ENCODE data around the gene MPPED2. TPM values are rescaled to one million over a fixed set of nuclear protein-coding genes. Genes with fewer than 3 reads are reported as not detected.
A peak's percentile ranks its signal among the peaks of the same experiment; 100 is the strongest.

MPPED2 gene
- total RNA-seq, 1 experiment from 2014 or later: 9.8 TPM

DNA sequence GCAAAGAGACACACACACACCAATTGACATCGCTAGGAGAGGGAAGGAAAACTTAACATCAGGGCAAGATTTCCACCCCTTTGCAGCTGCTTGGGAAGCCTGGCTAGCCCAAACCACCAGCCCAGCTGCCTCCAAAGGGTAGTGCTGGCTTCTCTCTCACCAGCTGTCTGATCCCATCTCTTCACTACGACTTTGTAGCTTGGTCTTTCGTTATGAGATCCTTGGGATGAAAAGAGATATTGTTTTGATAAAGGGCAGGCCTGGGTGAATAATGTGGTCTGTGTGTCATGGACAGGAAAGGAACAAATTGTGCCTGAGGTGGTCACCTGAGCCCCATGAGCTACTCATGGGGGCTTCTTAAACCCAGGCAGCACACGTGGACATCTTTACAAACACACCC, 161.3 kb downstream of the MPPED2 start:
- Histone ChIP-seq H3K27ac (peak overlapping the region; percentile 73), H3K36me3 (no peaks in the 10 kb centered on the region), H3K4me1 (peaks cover 42% of the 10 kb centered on the region), H3K27me3 (no peaks in the 10 kb centered on the region), H3K9me3 (replicated peaks) (no peaks in the 10 kb centered on the region), H3K4me3 (no peak overlapping the region)
- DNase-seq: peak; percentile 89 to 97

DNA sequence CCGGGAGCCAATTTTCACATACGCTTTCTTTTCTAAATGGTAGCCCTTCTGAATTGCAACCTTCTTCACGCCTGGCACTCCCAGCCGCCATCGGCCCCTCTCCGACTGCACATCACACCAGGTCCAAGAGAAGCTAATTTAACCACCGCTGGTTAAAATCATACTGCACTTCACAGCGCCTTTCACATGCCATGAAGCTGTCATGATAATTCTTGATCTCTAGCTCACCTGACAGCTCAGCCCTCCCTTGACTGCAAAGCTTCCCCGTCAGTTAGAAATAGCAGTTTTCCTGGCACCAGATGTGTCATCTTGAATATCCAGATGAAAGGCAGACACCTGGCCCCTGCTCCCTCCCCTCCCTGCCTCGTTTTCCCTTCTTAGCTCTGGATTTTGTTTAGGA, 161.8 kb downstream of the MPPED2 start:
- peak in 1 of 2 experiments; percentile 17 for DNase-seq
- Histone ChIP-seq H3K4me3 (no peak overlapping the region), H3K36me3 (no peaks in the 10 kb centered on the region), H3K27me3 (no peaks in the 10 kb centered on the region), H3K4me1 (peaks cover 42% of the 10 kb centered on the region), H3K9me3 (replicated peaks) (no peaks in the 10 kb centered on the region), H3K27ac (peak overlapping the region; percentile 73)

DNA sequence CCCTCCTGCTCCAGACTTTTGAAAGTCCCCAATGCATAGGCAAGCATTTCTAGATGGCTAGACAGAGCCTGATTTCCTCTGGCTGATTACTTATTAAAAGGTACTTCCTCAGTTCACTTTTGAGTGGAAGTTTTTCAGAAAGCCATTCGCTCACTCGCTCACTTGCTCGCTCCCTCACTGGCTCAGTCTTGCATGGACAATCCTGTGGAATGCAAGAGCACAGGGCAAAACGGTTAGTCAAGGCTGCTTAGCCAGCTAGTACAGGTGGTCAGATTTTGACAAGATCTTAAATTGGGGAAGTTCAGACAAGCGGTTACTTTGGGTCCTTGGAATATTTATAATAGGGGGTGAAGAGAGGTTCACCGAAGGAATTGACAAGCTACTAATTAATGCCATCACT, 162.3 kb downstream of the MPPED2 start:
- H3K36me3 ChIP-seq: no peaks in the 10 kb centered on the region
- DNase-seq: peak; percentile 27 to 54
- H3K27me3 ChIP-seq: no peaks in the 10 kb centered on the region
- peaks cover 42% of the 10 kb centered on the region for H3K4me1 ChIP-seq
- peak overlapping the region; percentile 73 for H3K27ac ChIP-seq
- H3K9me3 ChIP-seq (replicated peaks): no peaks in the 10 kb centered on the region
- no peak overlapping the region for H3K4me3 ChIP-seq

DNA sequence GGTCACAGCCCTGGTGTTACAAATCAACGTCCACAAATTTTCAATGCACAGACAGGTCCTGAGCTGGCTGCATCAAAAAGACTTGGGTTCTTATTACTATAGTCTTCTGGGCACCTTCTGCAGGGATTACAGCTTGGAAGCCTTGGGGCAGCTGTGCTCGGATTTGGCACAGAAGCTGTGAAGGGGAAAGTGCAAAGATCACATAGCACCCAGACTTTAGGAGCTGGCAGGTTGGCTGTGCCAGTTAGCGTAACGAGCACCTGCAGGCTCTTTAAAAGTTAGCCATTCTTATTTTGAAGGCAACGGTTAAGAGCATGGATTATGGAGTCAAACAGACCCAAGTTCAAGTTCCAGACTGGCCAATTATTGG, 162.9 kb downstream of the MPPED2 start:
- Histone ChIP-seq H3K27me3 (no peaks in the 10 kb centered on the region), H3K36me3 (no peaks in the 10 kb centered on the region), H3K4me3 (no peak overlapping the region), H3K4me1 (peaks cover 42% of the 10 kb centered on the region), H3K27ac (peak overlapping the region; percentile 73), H3K9me3 (replicated peaks) (no peaks in the 10 kb centered on the region)
- peak; percentile 17 to 65 for DNase-seq

DNA sequence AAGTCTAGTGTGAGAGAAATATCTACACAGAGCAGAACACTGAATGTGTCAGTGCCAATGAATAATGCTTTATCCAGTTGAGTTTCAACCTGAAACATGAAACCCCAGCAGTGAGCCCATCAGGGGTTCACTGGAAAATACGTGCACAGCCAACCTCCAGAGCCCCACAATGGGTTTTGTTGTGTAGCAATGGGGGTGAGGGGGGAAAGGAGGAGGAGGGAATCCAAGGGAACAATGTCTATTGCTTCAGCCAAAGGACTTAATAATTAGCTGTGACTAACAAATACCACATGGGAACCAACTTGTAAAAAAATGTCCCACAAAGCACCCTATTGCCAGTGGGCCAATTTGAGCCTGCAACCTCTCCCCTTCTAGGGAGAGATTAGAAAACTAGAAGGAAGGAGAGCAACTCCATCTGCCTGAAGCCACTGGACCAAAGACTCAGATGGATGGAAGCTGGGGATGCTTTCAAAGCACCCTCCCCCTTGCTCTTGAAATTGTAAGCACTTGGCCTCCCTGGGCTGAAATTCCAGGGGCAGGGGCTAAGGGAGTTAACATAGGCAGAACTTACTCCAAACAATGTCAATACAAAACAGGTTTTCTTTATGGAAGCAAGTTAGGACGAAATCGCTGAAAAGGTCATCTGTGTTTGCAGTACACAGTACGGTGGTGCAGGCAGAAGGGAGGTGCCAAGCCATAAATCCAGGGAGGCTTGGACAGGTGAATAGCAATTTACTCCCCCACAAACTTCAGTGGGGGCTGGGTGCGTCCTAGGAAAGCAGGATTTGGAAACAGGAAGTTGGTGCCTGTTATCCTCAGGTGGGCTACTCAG, 163.5 kb downstream of the MPPED2 start:
- Histone ChIP-seq H3K27ac (peak overlapping the region; percentile 73), H3K4me3 (no peak overlapping the region)

DNA sequence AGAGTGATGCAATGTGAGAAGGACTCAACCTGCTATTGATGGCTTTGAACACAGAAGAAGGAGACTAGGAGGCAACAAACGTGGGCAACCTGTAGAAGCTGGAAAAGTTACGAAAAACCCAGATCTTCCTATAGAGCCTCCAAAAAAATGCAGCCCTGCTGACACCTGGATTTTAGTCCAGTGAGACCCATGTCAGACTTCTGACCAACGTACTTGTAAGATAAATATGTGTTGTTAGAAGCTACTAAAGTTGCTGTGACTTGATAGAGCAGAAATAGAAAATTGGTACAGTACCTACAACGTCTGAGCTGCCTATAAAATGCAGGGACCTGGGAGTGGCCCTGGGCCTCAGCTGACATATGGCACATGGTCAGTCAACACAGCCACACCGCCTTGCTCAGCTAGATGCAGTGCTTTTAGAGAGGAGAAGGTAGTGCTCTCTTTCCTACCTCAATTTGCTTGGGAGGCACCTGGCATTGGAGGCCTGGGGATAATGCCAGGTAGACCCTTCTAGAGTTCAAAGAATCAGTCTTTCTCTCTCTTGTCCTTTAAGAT, 165.8 kb downstream of the MPPED2 start:
- Histone ChIP-seq H3K27ac (no peak overlapping the region), H3K4me3 (no peak overlapping the region), H3K9me3 (replicated peaks) (no peaks in the 10 kb centered on the region), H3K4me1 (peaks cover 37% of the 10 kb centered on the region), H3K36me3 (no peaks in the 10 kb centered on the region), H3K27me3 (no peaks in the 10 kb centered on the region)
- DNase-seq: no peak

More for the DNA sequence above, 163.5 kb downstream of the MPPED2 start:
- Histone ChIP-seq H3K36me3 (no peaks in the 10 kb centered on the region), H3K4me1 (peaks cover 42% of the 10 kb centered on the region), H3K27me3 (no peaks in the 10 kb centered on the region), H3K9me3 (replicated peaks) (no peaks in the 10 kb centered on the region)
- peak; percentile 76 to 92 for DNase-seq

DNA sequence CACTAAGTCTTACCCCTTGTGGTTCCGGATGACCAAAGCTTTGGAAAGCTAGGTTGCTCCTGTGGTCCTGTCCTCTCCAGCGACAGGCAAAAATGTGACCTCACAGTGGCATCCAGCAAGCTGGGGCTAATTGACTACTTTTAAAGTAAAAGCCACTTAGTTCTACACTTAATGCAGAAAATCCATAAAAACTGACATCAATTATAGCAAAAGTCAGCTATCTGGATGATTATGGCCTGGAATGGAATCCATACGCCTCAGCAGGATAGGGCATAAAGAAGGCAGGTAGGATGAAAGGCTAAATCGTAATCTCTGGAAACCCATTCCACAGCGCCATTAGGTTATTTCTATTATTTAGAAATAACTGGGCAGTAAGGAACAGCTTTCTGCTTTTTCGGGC, 171.3 kb downstream of the MPPED2 start:
- H3K9me3 ChIP-seq (replicated peaks): no peaks in the 10 kb centered on the region; the same call in 1 of the 2 replicates
- H3K27me3 ChIP-seq: no peaks in the 10 kb centered on the region
- no peak overlapping the region for H3K4me3 ChIP-seq
- no peaks in the 10 kb centered on the region for H3K36me3 ChIP-seq
- peaks cover 15% of the 10 kb centered on the region for H3K4me1 ChIP-seq
- H3K27ac ChIP-seq: no peak overlapping the region
- no peak for DNase-seq

DNA sequence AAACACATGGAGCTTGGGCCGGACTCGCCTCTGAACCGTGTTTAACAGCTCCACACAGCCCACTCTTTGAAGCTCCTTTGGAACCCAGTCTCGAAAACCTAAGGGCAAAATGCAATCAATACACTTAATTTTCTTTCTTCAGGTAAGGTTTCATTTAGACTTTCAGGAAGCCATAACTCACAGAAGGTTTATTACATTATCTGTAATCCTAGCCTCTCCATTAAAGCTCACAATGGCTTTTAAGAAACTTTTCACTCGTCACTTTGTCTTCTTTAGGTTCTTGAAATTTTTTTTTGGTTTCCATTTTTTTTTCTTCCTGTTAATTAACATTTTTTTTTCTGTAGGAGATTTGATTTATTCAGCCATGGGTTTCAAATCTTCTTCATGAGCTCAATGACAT, 171.9 kb downstream of the MPPED2 start:
- H3K9me3 ChIP-seq (replicated peaks): no peaks in the 10 kb centered on the region; the same call in 1 of the 2 replicates
- DNase-seq: no peak
- H3K27me3 ChIP-seq: no peaks in the 10 kb centered on the region
- peaks cover 15% of the 10 kb centered on the region for H3K4me1 ChIP-seq
- no peak overlapping the region for H3K27ac ChIP-seq
- H3K4me3 ChIP-seq: no peak overlapping the region
- no peaks in the 10 kb centered on the region for H3K36me3 ChIP-seq

DNA sequence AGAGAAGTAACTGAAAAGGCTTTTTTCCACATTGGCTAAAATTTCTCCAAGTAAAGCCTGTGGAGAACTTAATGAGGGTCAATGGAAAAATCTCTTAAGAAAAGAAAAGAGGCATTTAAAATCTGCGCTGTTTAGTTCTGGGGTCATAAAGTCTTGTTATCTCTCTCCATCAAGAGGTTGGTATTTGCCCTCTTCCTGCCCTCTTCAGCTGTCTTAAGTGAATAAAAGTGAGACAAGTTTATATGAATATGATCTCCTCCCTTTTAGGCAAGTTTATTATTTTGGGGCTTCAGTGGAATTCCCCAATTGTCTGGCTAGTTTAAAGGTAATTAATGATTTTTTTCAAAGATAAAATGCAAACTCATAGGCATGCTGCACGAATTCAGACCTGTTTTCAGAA, 173.6 kb downstream of the MPPED2 start:
- DNase-seq: peak in 1 of 2 experiments; percentile 35

DNA sequence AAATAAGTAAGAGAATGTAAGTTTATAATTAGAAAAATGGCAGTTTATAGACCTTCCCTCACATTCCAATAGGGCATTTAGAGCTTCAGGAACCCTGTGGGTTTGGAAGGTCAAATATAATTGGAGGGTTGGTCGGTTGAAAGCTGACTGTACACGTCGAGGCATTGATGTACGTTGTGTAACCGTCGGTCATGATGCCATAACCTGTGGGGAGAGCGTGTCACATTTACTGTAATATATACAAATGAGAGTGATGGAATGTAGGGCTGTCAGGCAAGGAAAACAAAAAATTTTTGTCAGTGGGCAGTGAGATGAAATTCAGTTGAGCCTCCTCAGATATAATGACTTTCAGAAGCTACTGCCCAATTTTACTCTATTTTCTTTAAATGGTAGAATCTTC, 174.8 kb downstream of the MPPED2 start:
- peaks cover 27% of the 10 kb centered on the region for H3K4me1 ChIP-seq
- no peaks in the 10 kb centered on the region; the same call in 1 of the 2 replicates for H3K9me3 ChIP-seq (replicated peaks)
- no peak overlapping the region for H3K27ac ChIP-seq
- DNase-seq: no peak
- H3K27me3 ChIP-seq: no peaks in the 10 kb centered on the region
- H3K4me3 ChIP-seq: no peak overlapping the region
- H3K36me3 ChIP-seq: no peaks in the 10 kb centered on the region

More for the DNA sequence above, 173.6 kb downstream of the MPPED2 start:
- H3K27ac ChIP-seq: no peak overlapping the region
- H3K9me3 ChIP-seq (replicated peaks): no peaks in the 10 kb centered on the region; the same call in 1 of the 2 replicates
- H3K27me3 ChIP-seq: no peaks in the 10 kb centered on the region
- no peaks in the 10 kb centered on the region for H3K36me3 ChIP-seq
- H3K4me1 ChIP-seq: peaks cover 22% of the 10 kb centered on the region
- no peak overlapping the region for H3K4me3 ChIP-seq

DNA sequence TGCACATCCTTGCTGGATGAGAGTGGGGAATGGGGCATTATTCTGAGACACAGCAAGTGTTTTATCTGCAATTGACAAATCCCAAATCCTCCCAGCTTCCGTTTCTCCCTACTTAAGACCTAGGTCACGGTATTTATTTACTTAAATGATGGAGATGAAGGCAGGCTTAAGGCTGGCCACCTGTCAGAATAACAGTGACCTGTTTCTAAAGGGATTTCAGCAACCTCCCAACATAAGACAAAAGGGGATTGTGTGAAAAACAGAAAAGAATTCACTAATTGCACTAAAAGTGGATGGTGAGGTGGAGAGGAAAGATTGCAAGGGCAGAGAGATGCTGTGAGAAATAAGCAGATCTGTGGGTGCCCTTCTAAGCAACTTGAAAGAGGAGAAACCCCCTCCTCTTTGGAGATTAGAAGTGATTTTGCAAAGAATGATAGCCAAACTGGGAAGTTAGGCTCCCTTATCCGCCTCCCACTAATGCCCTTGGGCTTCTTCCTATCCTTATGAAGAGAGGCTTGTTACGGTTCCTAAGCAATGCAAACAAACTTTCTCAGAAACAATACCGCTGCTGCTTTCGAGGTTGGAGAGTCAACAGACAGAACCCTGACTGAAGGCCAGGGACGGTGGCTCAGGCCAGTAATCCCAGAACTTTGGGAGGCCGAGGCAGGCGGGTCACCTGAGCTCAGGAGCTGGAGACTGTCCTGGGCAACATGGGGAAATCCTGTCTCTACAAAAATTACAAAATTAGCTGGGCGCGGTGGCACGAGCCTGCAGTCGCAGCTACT, 179.0 kb downstream of the MPPED2 start:
- Histone ChIP-seq H3K27ac (peak overlapping the region; percentile 59), H3K27me3 (no peaks in the 10 kb centered on the region), H3K4me3 (no peak overlapping the region), H3K36me3 (no peaks in the 10 kb centered on the region), H3K9me3 (replicated peaks) (no peaks in the 10 kb centered on the region; the same call in 1 of the 2 replicates), H3K4me1 (peaks cover 18% of the 10 kb centered on the region)
- peak; percentile 68 to 91 for DNase-seq

DNA sequence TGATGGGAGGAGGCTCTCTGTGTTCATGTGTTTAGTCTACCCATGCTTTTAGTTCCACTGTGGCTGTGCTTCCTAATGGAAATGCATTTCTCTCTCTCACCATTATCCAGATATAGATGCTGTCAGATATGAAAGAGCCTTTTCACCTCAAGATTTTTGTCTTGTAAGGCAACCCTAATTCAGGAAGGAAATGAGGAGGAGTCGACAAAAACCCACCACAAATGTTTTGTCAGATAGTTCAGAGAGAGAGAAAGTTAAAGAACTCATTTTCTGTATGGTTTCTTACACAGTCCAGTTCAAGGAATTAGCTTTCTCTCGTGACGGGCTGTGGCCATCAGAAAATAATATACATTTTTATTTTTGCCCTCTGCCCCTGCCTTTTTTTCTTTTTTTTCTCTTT, 180.8 kb downstream of the MPPED2 start:
- H3K27ac ChIP-seq: no peak overlapping the region
- no peaks in the 10 kb centered on the region for H3K27me3 ChIP-seq
- no peaks in the 10 kb centered on the region for H3K9me3 ChIP-seq (replicated peaks)
- no peak overlapping the region for H3K4me3 ChIP-seq
- no peaks in the 10 kb centered on the region for H3K36me3 ChIP-seq
- H3K4me1 ChIP-seq: peaks cover 16% of the 10 kb centered on the region
- no peak for DNase-seq

DNA sequence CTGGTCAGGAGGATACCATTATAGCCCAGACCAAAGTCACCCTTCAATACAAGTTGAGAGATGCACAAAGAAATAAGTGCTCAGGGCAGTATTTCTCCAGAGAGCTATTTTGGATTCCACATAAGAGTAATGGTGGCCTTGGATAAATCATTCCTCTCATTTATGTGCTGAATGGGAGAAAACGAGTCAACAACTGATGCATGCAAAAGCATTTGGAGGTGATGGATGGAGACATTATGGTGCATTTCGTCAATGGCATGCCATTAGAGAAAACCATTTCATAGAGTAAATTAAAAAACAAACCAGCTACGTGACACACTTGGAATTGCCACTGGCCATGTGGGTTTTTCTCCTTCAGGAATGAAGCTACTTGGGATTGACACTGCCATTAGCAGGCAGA, 182.0 kb downstream of the MPPED2 start:
- DNase-seq: no peak
- Histone ChIP-seq H3K9me3 (replicated peaks) (no peaks in the 10 kb centered on the region), H3K36me3 (no peaks in the 10 kb centered on the region), H3K27me3 (no peaks in the 10 kb centered on the region), H3K27ac (no peak overlapping the region), H3K4me1 (peaks cover 16% of the 10 kb centered on the region), H3K4me3 (no peak overlapping the region)

DNA sequence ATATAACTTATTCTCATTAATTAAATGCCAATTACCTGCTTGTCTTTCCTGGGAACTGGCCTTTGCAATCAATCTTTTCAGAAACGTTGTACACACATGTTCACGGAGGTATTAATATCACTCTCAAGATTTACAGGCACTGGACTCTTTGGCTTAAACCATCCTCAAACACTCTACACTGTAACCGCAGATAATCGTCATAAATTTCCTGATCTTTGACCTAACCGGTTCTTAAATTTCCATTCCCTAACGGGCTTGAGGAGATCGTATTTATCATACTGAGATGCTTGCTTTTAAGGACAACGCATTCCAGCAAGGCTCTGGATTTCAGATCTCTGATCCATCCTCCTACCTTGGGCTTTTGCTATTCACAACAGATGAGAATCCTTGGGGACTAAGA, 190.4 kb downstream of the MPPED2 start:
- Histone ChIP-seq H3K4me3 (no peak overlapping the region), H3K27me3 (no peaks in the 10 kb centered on the region)
- DNase-seq: peak in 1 of 2 experiments; percentile 66

DNA sequence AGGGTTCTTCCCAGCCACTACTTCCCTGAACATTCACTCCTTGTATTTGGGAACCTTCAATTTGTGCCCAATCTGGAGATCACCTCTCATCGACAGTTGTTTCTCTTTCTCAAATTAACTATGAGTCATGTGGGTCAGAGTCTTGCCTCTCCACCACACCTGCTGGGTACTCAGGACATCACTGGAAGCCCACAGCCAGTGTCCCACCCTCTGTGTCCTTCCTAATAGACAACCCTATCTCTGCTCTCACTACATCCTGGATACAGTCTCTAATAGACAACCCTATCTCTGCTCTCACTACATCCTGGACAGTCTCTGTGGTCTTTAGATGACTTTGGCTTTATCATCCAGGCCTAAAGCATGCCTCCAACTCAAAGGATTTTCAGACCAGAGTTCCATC, 193.1 kb downstream of the MPPED2 start:
- DNase-seq: peak in 1 of 2 experiments; percentile 56
- H3K27ac ChIP-seq: peak overlapping the region; percentile 44; the same call in 1 of the 2 replicates
- H3K4me1 ChIP-seq: peaks cover 54% of the 10 kb centered on the region
- H3K36me3 ChIP-seq: no peaks in the 10 kb centered on the region
- H3K4me3 ChIP-seq: no peak overlapping the region
- H3K9me3 ChIP-seq (replicated peaks): no peaks in the 10 kb centered on the region; the same call in 1 of the 2 replicates
- H3K27me3 ChIP-seq: no peaks in the 10 kb centered on the region

More for the DNA sequence above, 190.4 kb downstream of the MPPED2 start:
- H3K4me1 ChIP-seq: peaks cover 34% of the 10 kb centered on the region
- H3K36me3 ChIP-seq: no peaks in the 10 kb centered on the region
- no peak overlapping the region for H3K27ac ChIP-seq
- H3K9me3 ChIP-seq (replicated peaks): no peaks in the 10 kb centered on the region; the same call in 1 of the 2 replicates

All from SJCRH30 (cell line).